Measurements from ENCODE around the gene DNAJA4.

GRCh38 chr15:78291698-78292097 is 27.3 kb downstream of the DNAJA4 start:
- TF ChIP-seq ZFP3 (CRISPR knock-in tag; IDR thresholded peaks at IDR 0.05) = no peak
- no peak for TF ChIP-seq RARB (CRISPR knock-in tag; IDR thresholded peaks at IDR 0.05)
- no peak for TF ChIP-seq ZNF8 (CRISPR knock-in tag; IDR thresholded peaks at IDR 0.05)
- no peak for TF ChIP-seq ISL1 (CRISPR knock-in tag; IDR thresholded peaks at IDR 0.05)
- no peak for TF ChIP-seq TCF4 (CRISPR knock-in tag; IDR thresholded peaks at IDR 0.05; ENCODE audit: borderline replicate concordance)
- TF ChIP-seq ARNTL (CRISPR knock-in tag; IDR thresholded peaks at IDR 0.05; ENCODE audit: borderline replicate concordance, low read depth) = no peak
- no peak for TF ChIP-seq PATZ1 (CRISPR knock-in tag; IDR thresholded peaks at IDR 0.05; ENCODE audit: borderline replicate concordance)
- TF ChIP-seq SNAI2 (CRISPR knock-in tag; IDR thresholded peaks at IDR 0.05) = no peak
- no peak for TF ChIP-seq ZNF565 (CRISPR knock-in tag; conservative IDR thresholded peaks at IDR 0.05; ENCODE audit: low read depth)
